ENCODE results near the gene ATP5PO. TPM values are rescaled to one million over a fixed set of nuclear protein-coding genes. Genes with fewer than 3 reads are reported as not detected.
"Not testable (repeated sequence)": the region's sequence is repeated elsewhere in the genome, so short reads cannot be mapped to it uniquely, and the experiment has no call there.

The ATP5PO gene
- total RNA-seq, 1 experiment from 2014 or later, result 349 TPM

- H3K9me3 ChIP-seq (replicated peaks), result no peaks in the 10 kb centered on the region
- H3K27ac ChIP-seq, result no peak overlapping the region
These were observed 16.3 kb upstream of the ATP5PO start for GRCh38 chr21:33931799-33932390.

GRCh38 chr21:33931052-33931798 lies 15.6 kb upstream of the ATP5PO start:
- not testable (repeated sequence) for H3K4me1 ChIP-seq; H3K27me3 ChIP-seq; H3K9me3 ChIP-seq (replicated peaks); H3K36me3 ChIP-seq; DNase-seq; H3K27ac ChIP-seq
- peak overlapping the region; percentile 15 for H3K4me3 ChIP-seq

More at GRCh38 chr21:33931799-33932390, 16.3 kb upstream of the ATP5PO start:
- H3K4me3 ChIP-seq, result peak overlapping the region; percentile 15
- H3K27me3 ChIP-seq, result no peaks in the 10 kb centered on the region
- DNase-seq, result no peak
- no peaks in the 10 kb centered on the region for H3K4me1 ChIP-seq
- no peaks in the 10 kb centered on the region for H3K36me3 ChIP-seq

- H3K9me3 ChIP-seq (replicated peaks); DNase-seq; H3K36me3 ChIP-seq; H3K27me3 ChIP-seq; H3K4me3 ChIP-seq; H3K27ac ChIP-seq; H3K4me1 ChIP-seq: not testable (repeated sequence)
These were observed 10.6 kb upstream of the ATP5PO start for GRCh38 chr21:33926248-33926647.

GRCh38 chr21:33924766-33925100 lies 9.1 kb upstream of the ATP5PO start:
- Histone ChIP-seq H3K36me3 (no peaks in the 10 kb centered on the region), H3K27ac (no peak overlapping the region), H3K9me3 (replicated peaks) (no peaks in the 10 kb centered on the region), H3K27me3 (no peaks in the 10 kb centered on the region), H3K4me1 (no peaks in the 10 kb centered on the region), H3K4me3 (no peak overlapping the region)
- DNase-seq, result peak in 1 of 2 experiments; percentile 22

GRCh38 chr21:33924079-33924765 lies 8.6 kb upstream of the ATP5PO start:
- peak; percentile 81 to 93 for DNase-seq
- H3K4me3 ChIP-seq, result peak overlapping the region; percentile 16; the same call in 1 of the 2 replicates
- H3K4me1 ChIP-seq, result no peaks in the 10 kb centered on the region
- no peaks in the 10 kb centered on the region for H3K9me3 ChIP-seq (replicated peaks)
- no peak overlapping the region for H3K27ac ChIP-seq
- no peaks in the 10 kb centered on the region for H3K36me3 ChIP-seq
- H3K27me3 ChIP-seq, result no peaks in the 10 kb centered on the region

DNA sequence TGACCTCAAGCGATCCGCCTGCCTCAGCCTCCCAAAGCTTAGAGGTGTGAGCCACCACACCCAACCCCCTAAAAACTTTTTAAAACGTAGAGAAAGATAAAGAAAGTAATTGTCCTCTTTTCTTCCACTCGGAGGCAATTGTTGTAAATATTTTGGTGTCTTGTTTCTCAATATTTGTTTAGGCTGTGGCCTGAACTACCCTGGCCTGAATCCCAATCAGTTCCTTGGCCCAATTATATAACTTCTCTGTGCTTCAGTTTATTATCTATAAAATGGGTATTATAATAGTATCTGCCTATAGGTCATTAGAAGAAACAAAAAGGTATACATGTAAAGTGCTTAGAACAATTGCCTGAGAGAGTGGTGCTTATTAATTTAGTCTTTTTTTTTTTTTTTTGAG lies 1.8 kb upstream of the ATP5PO start:
- no peak for DNase-seq
- Histone ChIP-seq H3K27ac (no peak overlapping the region), H3K4me3 (no peak overlapping the region), H3K4me1 (peaks cover 9% of the 10 kb centered on the region), H3K36me3 (peaks cover 9% of the 10 kb centered on the region; the same call in 1 of the 2 replicates), H3K27me3 (no peaks in the 10 kb centered on the region), H3K9me3 (replicated peaks) (no peaks in the 10 kb centered on the region)

DNA sequence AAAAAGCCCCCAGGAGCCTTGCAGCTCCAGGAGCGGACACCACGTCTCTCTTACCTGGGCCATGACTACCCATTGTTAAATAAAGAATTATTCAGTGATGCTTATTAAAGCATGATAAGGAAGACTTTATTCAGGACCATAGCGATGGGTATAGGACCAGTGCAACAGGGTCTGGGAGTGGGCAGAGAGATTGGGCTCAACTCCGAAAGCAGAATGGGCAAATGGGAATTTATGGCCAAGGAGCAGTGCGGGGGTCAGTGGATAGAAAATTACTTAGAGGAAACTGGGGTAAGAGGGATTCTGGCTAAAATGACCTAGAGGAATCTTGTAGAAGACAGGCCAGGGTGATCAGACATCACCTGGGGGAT lies 580 bp upstream of the ATP5PO start:
- H3K4me3 ChIP-seq, result peak overlapping the region; percentile 83
- no peaks in the 10 kb centered on the region for H3K9me3 ChIP-seq (replicated peaks)
- H3K27me3 ChIP-seq, result no peaks in the 10 kb centered on the region
- H3K4me1 ChIP-seq, result peaks cover 9% of the 10 kb centered on the region
- H3K36me3 ChIP-seq, result peaks cover 20% of the 10 kb centered on the region
- DNase-seq, result no peak
- H3K27ac ChIP-seq, result peak overlapping the region; percentile 53; the same call in 1 of the 2 replicates

DNA sequence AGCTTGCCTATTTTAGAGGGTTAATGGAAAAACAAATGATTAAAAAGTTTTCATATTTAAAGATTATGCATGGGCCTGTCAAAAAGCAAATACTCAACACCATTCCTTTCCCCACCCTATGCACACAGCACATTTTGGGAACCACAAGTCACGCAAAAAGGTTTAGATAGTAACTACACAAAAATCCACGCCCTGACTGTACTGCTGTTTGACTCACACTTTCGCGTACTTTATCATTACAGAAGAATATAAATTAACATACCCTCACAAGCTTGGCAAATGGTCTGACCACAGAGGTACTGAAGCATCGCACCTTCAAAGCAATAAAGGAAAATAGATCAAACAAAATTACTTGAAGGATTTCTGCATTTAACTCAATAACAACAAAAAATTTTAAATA lies 1.4 kb downstream of the ATP5PO start:
- Histone ChIP-seq H3K4me1 (peaks cover 9% of the 10 kb centered on the region), H3K27me3 (no peaks in the 10 kb centered on the region), H3K36me3 (peaks cover 40% of the 10 kb centered on the region), H3K9me3 (replicated peaks) (no peaks in the 10 kb centered on the region), H3K27ac (no peak overlapping the region), H3K4me3 (no peak overlapping the region; the same call in 1 of the 2 replicates)
- DNase-seq, result no peak

DNA sequence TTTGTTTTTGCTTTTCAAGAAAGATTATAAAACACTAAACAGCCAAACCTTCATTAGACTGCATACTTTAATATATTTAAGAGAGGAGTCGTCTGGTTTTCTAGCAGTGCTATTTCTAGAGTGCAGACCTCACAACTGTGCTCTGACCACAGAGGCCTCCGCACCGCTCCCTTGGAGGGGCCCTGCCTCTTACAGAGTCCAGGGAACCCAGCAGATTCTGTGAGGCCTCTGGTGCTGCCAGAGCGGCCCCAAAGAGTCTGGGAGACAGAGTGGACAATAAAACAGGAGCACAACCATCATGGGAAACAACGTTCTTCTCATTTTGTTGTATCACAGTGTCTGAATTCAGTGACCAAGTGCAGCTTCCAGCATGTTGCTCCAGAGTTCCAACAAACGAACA lies 5.8 kb downstream of the ATP5PO start:
- peaks cover 79% of the 10 kb centered on the region for H3K36me3 ChIP-seq
- no peak overlapping the region for H3K27ac ChIP-seq
- no peak overlapping the region for H3K4me3 ChIP-seq
- peaks cover 4% of the 10 kb centered on the region for H3K4me1 ChIP-seq
- no peaks in the 10 kb centered on the region for H3K9me3 ChIP-seq (replicated peaks)
- DNase-seq, result no peak
- H3K27me3 ChIP-seq, result no peaks in the 10 kb centered on the region

DNA sequence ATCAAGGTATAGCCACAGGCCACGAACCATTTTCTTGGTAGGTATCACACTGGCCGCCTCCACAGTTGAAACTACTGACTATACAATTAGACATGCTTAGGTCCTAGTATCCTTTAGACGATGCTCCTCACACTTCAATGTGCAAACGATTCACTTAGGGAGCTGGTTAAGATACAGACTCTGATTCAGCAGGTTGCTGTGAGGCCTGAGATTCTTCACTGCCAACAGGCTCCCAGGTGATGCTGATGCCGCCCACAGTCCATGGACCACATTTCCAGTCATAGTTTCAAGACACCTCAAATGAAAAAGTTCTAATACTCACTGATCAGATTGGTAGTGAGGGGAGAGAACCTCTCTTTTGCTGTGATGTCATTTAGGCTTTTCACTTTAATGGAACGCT lies 6.8 kb downstream of the ATP5PO start:
- Histone ChIP-seq H3K27me3 (no peaks in the 10 kb centered on the region), H3K36me3 (peaks cover 89% of the 10 kb centered on the region), H3K4me1 (no peaks in the 10 kb centered on the region; the same call in 1 of the 2 replicates), H3K27ac (no peak overlapping the region), H3K9me3 (replicated peaks) (no peaks in the 10 kb centered on the region), H3K4me3 (no peak overlapping the region)
- DNase-seq, result no peak

GRCh38 chr21:33904041-33904440 lies 11.6 kb downstream of the ATP5PO start:
- Histone ChIP-seq H3K27ac (no peak overlapping the region), H3K27me3 (no peaks in the 10 kb centered on the region), H3K4me3 (no peak overlapping the region), H3K36me3 (peaks cover 61% of the 10 kb centered on the region), H3K4me1 (no peaks in the 10 kb centered on the region), H3K9me3 (replicated peaks) (no peaks in the 10 kb centered on the region)
- no peak for DNase-seq

- Histone ChIP-seq H3K27me3 (no peaks in the 10 kb centered on the region), H3K36me3 (peaks cover 47% of the 10 kb centered on the region), H3K4me1 (no peaks in the 10 kb centered on the region), H3K27ac (no peak overlapping the region), H3K9me3 (replicated peaks) (no peaks in the 10 kb centered on the region), H3K4me3 (no peak overlapping the region)
- DNase-seq, result no peak
These were observed 13.3 kb downstream of the ATP5PO start for GRCh38 chr21:33902349-33902748.

GRCh38 chr21:33901412-33902288 lies 14.0 kb downstream of the ATP5PO start:
- Histone ChIP-seq H3K27ac (no peak overlapping the region), H3K9me3 (replicated peaks) (no peaks in the 10 kb centered on the region), H3K36me3 (peaks cover 40% of the 10 kb centered on the region), H3K4me1 (no peaks in the 10 kb centered on the region), H3K4me3 (no peak overlapping the region), H3K27me3 (no peaks in the 10 kb centered on the region)
- DNase-seq, result peak; percentile 78 to 84

- H3K4me1 ChIP-seq, result peaks cover 7% of the 10 kb centered on the region
- no peak overlapping the region for H3K4me3 ChIP-seq
- peaks cover 17% of the 10 kb centered on the region for H3K36me3 ChIP-seq
- H3K27ac ChIP-seq, result no peak overlapping the region
- no peaks in the 10 kb centered on the region for H3K9me3 ChIP-seq (replicated peaks)
- H3K27me3 ChIP-seq, result no peaks in the 10 kb centered on the region
- no peak for DNase-seq
These were observed 16.4 kb downstream of the ATP5PO start for GRCh38 chr21:33899199-33899598.
